Cardiac muscle cell (in vitro differentiated cells and primary cell): ENCODE measurements around the gene RNGTT. TPM values are rescaled to one million over a fixed set of nuclear protein-coding genes. Genes with fewer than 3 reads are reported as not detected.
A peak's percentile ranks its signal among the peaks of the same experiment; 100 is the strongest.

Source experiments
- DNase-seq, 2 donors: peaks; one replicate each; pipeline versions ENCODE4 v3.0.0 to v3.0.0-alpha.2; 2010 to 2017; ENCODE audit warnings: low read depth in 1 of 2, low spot score in 1 of 2
- H3K27ac ChIP-seq: fragments of 200-600 bp; sonication (generic); 2 replicates; pipeline ENCODE4 v1.5.1; 2016
- H3K27me3 ChIP-seq: fragments of 200-600 bp; sonication (generic); 2 replicates; pipeline ENCODE4 v1.6.0; 2016; ENCODE audit warnings: control low read depth
- H3K36me3 ChIP-seq: fragments of 200-600 bp; sonication (generic); 2 replicates; pipeline ENCODE4 v1.5.1; 2016; ENCODE audit warnings: control low read depth
- H3K4me1 ChIP-seq: fragments of 200-600 bp; sonication (generic); 2 replicates; pipeline ENCODE4 v1.8.1; 2017; ENCODE audit warnings: low read depth, mild to moderate bottlenecking, mixed run types
- H3K4me3 ChIP-seq: fragments of 200-600 bp; sonication (generic); 2 replicates; pipeline ENCODE4 v1.5.1; 2016; ENCODE audit warnings: mild to moderate bottlenecking
- H3K9me3 ChIP-seq: fragments of 200-600 bp; sonication (generic); 2 replicates; pipeline ENCODE4 v1.5.1; 2017; ENCODE audit warnings: low read depth, mild to moderate bottlenecking, control low read depth
- CTCF ChIP-seq: IDR thresholded peaks from 2 replicates; pipeline ENCODE4 v1.5.1; 2012; ENCODE audit warnings: low read depth, mild to moderate bottlenecking, low read length
- polyA plus RNA-seq: library from polyadenylated mRNA; unstranded; fragments of >200 nt; fragmentation: Nextera tagmentation; extraction: Ambion mirVana; gene quantifications from 2 replicates; pipeline ENCODE4 v1.2.1, GENCODE V29; 2016
- total RNA-seq: library from RNA; depleted of rRNA; stranded (reverse); fragments of >200 nt; gene quantifications from 2 replicates; pipeline ENCODE4 v1.2.3, GENCODE V29; 2016

RNGTT gene
- total and polyA plus RNA-seq, 2 experiments from 2014 or later: 10.9 to 12.5 TPM

DNA sequence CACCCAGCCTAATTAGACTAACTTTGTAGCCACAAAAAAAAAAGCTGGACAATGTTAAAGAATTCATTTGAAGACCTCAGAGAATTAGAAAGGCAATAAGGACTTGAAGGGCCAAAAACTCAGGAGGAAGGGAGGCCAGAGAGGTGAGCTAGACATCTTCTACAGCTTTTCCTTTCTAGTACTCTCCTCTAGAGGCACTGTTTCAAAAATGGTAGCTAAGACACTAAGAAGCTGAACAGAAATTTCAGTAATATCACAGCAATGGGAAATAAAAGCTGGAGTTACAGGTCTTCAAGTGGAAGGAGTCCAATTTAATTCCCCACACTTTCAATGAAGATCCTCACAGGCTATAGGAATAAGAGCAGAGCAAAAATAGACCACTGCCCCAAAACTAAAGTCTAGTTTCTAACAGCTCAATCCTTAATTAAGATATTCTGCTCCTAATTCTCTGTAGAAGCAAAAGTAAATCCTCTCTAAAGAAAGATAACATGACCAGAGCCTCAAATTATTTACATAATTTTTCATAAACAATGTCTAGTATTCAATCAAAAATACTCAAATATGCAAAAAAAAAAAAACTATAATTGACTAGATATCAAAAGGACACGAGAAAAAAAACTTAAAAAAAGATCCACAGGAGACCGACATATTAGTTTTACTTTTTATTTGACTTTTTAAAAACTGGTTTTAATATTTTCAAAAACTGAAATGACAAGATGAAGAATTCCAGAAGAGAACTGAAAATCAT is 63.7 kb downstream of the RNGTT start:
- DNase-seq: no peak
- no peak overlapping the region for H3K27ac ChIP-seq
- H3K9me3 ChIP-seq: no peaks in the 10 kb centered on the region
- H3K36me3 ChIP-seq: no peaks in the 10 kb centered on the region
- no peaks in the 10 kb centered on the region for H3K4me1 ChIP-seq
- H3K27me3 ChIP-seq: no peaks in the 10 kb centered on the region
- no peak overlapping the region for H3K4me3 ChIP-seq
- TF ChIP-seq CTCF: peak; percentile 31

DNA sequence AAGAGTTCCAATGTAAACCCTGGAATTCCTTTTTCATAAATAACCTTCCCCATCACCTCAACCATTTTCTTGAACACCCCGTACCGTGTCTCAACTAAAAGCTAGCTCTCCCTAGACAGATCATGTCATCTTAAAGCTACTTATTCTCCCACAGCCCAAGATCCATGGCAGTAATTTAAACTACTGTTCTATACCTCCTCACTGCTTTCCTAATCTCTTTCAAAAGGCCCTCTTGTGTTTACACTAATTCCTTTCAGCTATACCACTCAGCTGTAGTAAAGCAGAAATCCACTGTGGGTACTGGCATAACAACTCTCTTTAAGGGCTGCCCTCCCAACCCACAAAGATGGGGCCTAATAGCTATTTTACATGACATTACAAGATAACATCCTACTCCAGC is 67.5 kb downstream of the RNGTT start:
- no peak overlapping the region for H3K27ac ChIP-seq
- no peak overlapping the region for H3K4me3 ChIP-seq
- no peaks in the 10 kb centered on the region for H3K9me3 ChIP-seq
- no peaks in the 10 kb centered on the region for H3K4me1 ChIP-seq
- H3K27me3 ChIP-seq: no peaks in the 10 kb centered on the region
- no peak for TF ChIP-seq CTCF
- DNase-seq: no peak
- H3K36me3 ChIP-seq: no peaks in the 10 kb centered on the region

- Histone ChIP-seq H3K4me1 (no peaks in the 10 kb centered on the region), H3K4me3 (no peak overlapping the region), H3K27me3 (no peaks in the 10 kb centered on the region), H3K27ac (no peak overlapping the region), H3K9me3 (no peaks in the 10 kb centered on the region), H3K36me3 (no peaks in the 10 kb centered on the region)
- DNase-seq: no peak
- TF ChIP-seq CTCF: no peak
Measured at GRCh38 chr6:88890860-88891845, 72.3 kb downstream of the RNGTT start.

DNA sequence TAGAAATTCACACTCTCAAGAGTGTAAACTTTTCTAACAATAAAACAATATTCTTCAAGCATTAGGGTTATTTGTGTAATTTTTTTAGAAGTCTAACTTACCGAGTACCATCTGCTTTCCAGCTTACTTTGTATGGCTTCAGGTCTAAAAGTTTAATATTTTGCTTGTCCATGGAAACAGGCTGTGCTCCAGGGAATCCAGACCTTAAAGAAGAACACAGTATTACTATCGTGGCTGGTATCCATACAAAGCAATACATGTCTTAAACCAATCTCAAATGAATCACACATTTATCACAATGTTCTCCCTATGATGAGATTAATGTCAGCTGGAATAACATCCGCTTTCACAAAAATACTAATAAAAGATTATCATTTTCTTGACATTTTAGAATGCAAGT is 73.0 kb downstream of the RNGTT start:
- Histone ChIP-seq H3K4me3 (no peak overlapping the region), H3K36me3 (no peaks in the 10 kb centered on the region), H3K27me3 (no peaks in the 10 kb centered on the region), H3K4me1 (no peaks in the 10 kb centered on the region), H3K27ac (no peak overlapping the region), H3K9me3 (no peaks in the 10 kb centered on the region)
- DNase-seq: peak in 1 of 2 donors; percentile 38
- TF ChIP-seq CTCF: no peak

GRCh38 chr6:88884361-88884760 is 79.1 kb downstream of the RNGTT start:
- Histone ChIP-seq H3K9me3 (no peaks in the 10 kb centered on the region), H3K4me1 (no peaks in the 10 kb centered on the region), H3K36me3 (peaks cover 4% of the 10 kb centered on the region), H3K4me3 (no peak overlapping the region), H3K27me3 (no peaks in the 10 kb centered on the region), H3K27ac (no peak overlapping the region)
- TF ChIP-seq CTCF: no peak
- no peak for DNase-seq
